Cardiac ventricle fibroblast (primary cell): ENCODE measurements around the gene ST8SIA6. TPM values are rescaled to one million over a fixed set of nuclear protein-coding genes. Genes with fewer than 3 reads are reported as not detected.

Source experiments
- total RNA-seq: library from RNA; depleted of rRNA; stranded (reverse); fragments of >200 nt; gene quantifications from 2 replicates; pipeline ENCODE4 v1.2.3, GENCODE V29; 2015

Gene ST8SIA6
- total RNA-seq, result not detected in 2 replicates

GRCh38 chr10:17454161-17455014 lies at the start of gene ST8SIA6:
TSS of gene ST8SIA6 (minus strand) at chr10:17454595. CDS start at chr10:17454255, 340 bp downstream.

Other genes with a start within 250 kb of the ST8SIA6 start
- 10,309 and 10,850 TPM in 2 replicates for gene VIM, start 226.4 kb downstream of the ST8SIA6 start, total RNA-seq
- 2.1 and 8.5 TPM in 2 replicates for gene HACD1, start 162.8 kb upstream of the ST8SIA6 start, total RNA-seq
- 15.6 and 17.0 TPM in 2 replicates for gene STAM, start 189.6 kb upstream of the ST8SIA6 start, total RNA-seq